ENCODE measurements around the gene FUT7.

DNA sequence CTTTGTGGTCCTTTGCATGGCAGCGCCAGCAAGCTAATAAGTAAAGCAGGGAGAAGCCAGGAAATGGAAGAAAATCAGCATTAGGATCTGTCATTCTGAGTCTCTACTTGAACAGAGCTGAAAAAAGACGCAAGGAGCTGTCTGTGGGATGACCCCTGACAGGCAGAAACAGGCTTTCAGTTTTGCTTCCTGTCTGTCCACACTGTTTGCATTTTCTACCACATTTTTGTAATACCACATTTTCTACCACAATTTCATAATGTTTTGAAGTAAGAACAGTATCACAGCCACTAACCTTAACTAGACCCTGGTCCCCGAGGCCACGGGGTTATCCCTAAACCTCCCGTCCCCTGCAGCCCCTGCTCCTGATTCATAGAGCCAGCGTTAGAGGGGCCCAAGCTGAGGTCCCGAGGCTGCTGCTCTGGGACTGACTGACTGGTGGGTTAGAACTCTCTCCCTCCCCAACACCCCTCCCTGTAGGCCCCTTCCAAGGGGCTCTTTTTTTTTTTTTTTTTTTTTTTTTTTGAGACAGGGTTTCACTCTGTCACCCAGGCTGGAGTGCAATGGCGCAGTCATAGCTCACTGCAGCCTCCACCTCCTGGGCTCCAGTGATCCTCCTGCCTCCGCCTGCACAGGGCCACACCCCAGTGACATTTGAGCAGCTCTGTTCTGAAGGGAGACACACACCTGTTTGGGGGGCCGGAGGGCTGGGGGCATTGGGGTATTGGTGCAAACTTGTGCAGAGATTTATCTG is 31.5 kb downstream of the FUT7 start:
- TF ChIP-seq, protein P1, sequence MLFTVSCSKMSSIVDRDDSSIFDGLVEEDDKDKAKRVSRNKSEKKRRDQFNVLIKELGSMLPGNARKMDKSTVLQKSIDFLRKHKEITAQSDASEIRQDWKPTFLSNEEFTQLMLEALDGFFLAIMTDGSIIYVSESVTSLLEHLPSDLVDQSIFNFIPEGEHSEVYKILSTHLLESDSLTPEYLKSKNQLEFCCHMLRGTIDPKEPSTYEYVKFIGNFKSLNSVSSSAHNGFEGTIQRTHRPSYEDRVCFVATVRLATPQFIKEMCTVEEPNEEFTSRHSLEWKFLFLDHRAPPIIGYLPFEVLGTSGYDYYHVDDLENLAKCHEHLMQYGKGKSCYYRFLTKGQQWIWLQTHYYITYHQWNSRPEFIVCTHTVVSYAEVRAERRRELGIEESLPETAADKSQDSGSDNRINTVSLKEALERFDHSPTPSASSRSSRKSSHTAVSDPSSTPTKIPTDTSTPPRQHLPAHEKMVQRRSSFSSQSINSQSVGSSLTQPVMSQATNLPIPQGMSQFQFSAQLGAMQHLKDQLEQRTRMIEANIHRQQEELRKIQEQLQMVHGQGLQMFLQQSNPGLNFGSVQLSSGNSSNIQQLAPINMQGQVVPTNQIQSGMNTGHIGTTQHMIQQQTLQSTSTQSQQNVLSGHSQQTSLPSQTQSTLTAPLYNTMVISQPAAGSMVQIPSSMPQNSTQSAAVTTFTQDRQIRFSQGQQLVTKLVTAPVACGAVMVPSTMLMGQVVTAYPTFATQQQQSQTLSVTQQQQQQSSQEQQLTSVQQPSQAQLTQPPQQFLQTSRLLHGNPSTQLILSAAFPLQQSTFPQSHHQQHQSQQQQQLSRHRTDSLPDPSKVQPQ (CRISPR knock-in tag; IDR thresholded peaks at IDR 0.05; ENCODE audit: borderline replicate concordance), result no peak
- no peak for TF ChIP-seq POLR2G (IDR thresholded peaks at IDR 0.05; ENCODE audit: low read depth, low read length)
- no peak for TF ChIP-seq ZBTB17 (CRISPR knock-in tag; IDR thresholded peaks at IDR 0.05)
